HG02981 (cell line): ENCODE measurements around the gene MKRN2OS.

Experiments used
- ATAC-seq: cut with Tn5 transposase; IDR thresholded peaks from one replicate; pipeline ENCODE4 v1.9.1; 2021; ENCODE audit warnings: mild to moderate bottlenecking, moderate library complexity; ENCODE audit not compliant: unreplicated experiment

MKRN2OS gene

GRCh38 chr3:12516873-12517272 is 28.4 kb downstream of the MKRN2OS start:
- no peak for ATAC-seq

- ATAC-seq = no peak
These were observed 29.7 kb downstream of the MKRN2OS start for GRCh38 chr3:12515631-12516030.

GRCh38 chr3:12513694-12514446 is 31.4 kb downstream of the MKRN2OS start:
- no peak for ATAC-seq

- no peak for ATAC-seq
These were observed 32.7 kb downstream of the MKRN2OS start for GRCh38 chr3:12512534-12513118.

- no peak for ATAC-seq
These were observed 35.8 kb downstream of the MKRN2OS start for GRCh38 chr3:12509466-12509865.

- ATAC-seq = no peak
These were observed 37.0 kb downstream of the MKRN2OS start for GRCh38 chr3:12508291-12508700.

GRCh38 chr3:12507591-12508281 is 37.6 kb downstream of the MKRN2OS start:
- ATAC-seq = no peak

- no peak for ATAC-seq
These were observed 39.0 kb downstream of the MKRN2OS start for GRCh38 chr3:12506201-12506709.

- no peak for ATAC-seq
These were observed 42.0 kb downstream of the MKRN2OS start for GRCh38 chr3:12503126-12503957.

- ATAC-seq = no peak
These were observed 43.8 kb downstream of the MKRN2OS start for GRCh38 chr3:12501360-12502020.

- no peak for ATAC-seq
These were observed 45.8 kb downstream of the MKRN2OS start for GRCh38 chr3:12499474-12499873.

GRCh38 chr3:12496453-12496761 is 48.9 kb downstream of the MKRN2OS start:
- no peak for ATAC-seq

- ATAC-seq = no peak
These were observed 49.4 kb downstream of the MKRN2OS start for GRCh38 chr3:12495749-12496452.

- ATAC-seq = no peak
These were observed 54.8 kb downstream of the MKRN2OS start for GRCh38 chr3:12490547-12490946.

- ATAC-seq = no peak
These were observed 55.5 kb downstream of the MKRN2OS start for GRCh38 chr3:12489832-12490231.
